SKM-1 (cell line): ENCODE data around the gene ARRDC5.
A peak's percentile ranks its signal among the peaks of the same experiment; 100 is the strongest.
"Not testable (repeated sequence)": the region's sequence is repeated elsewhere in the genome, so short reads cannot be mapped to it uniquely, and the experiment has no call there.

Experiments used
- DNase-seq: peaks from one replicate; lab custom pipeline; 2025; ENCODE audit not compliant: unreplicated experiment; lab: John Stamatoyannopoulos, UW

ARRDC5 gene

DNA sequence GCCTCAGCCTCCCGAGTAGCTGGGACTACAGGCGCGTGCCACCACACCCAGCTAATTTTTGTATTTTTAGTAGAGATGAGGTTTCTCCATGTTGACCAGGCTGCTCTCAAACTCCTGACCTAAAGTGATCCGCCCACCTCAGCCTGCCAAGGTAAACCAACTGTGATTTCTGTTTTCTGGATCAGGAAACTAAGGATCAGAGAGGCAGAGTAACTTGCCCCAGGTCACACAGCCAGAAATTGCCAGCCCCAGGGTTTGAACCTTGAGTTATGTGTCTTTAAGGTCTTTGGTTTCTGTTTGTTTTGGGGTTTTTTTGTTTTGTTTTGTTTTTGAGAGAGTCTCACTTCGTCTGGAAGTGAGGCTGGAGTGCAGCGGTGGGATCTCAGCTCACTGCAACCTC is 31.0 kb downstream of the ARRDC5 start:
- DNase-seq = no peak

DNA sequence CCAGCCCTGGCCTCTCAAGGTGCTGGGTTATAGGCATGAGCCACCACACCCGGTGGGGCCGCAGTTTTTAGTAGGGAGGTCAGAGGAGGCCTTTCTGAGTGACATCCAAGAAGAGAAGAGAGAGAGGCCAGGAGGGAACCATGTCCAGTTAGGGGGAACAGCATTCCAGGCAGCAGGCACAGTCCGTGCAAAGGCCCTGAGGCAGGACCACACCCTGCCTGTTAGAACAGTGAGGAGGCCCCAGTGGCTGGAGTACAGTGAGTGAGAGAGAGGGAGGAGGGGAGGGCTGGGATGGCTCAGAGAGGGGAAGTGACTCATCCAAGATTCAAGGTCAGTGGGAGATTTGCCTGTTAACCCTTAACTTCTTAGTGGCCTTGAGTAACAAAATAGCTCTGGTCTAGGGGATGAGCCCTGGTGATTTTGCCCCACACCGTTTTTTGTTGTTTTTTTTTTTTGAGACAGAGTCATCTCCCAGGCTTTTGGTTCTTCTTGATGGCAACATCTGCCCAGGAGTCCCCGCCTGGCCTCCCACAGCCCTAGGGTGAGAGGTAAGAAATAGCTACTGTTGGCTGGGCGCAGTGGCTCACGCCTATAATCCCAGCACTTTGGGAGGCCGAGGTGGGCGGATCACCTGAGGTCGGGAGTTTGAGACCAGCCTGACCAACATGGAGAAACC is 32.5 kb downstream of the ARRDC5 start:
- peak; percentile 98 for DNase-seq

DNA sequence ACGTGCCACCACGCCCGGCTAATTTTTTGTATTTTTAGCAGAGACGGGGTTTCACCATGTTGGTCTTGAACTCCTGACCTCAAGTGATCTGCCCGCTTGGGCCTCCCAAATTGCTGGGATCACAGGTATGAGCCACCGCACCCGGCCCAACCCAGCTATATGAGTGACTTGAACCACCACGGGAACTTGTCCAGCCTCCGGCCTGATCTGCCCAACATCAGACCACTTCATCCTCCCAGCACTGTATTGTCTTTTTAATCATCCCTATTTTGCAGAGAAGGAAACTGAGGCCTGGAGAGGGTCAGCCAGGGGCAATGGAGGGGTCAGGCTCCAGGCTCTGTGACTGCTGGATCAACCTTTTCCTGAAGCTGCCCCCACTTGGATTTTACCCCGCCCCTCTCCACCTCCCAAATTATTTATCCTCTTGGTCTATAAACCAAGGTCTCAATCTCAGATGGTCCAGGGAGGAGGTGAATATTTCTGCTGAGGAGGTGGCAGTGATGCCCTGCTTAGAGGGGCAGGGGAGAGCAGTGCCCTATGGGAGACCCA is 34.3 kb downstream of the ARRDC5 start:
- DNase-seq = no peak

DNA sequence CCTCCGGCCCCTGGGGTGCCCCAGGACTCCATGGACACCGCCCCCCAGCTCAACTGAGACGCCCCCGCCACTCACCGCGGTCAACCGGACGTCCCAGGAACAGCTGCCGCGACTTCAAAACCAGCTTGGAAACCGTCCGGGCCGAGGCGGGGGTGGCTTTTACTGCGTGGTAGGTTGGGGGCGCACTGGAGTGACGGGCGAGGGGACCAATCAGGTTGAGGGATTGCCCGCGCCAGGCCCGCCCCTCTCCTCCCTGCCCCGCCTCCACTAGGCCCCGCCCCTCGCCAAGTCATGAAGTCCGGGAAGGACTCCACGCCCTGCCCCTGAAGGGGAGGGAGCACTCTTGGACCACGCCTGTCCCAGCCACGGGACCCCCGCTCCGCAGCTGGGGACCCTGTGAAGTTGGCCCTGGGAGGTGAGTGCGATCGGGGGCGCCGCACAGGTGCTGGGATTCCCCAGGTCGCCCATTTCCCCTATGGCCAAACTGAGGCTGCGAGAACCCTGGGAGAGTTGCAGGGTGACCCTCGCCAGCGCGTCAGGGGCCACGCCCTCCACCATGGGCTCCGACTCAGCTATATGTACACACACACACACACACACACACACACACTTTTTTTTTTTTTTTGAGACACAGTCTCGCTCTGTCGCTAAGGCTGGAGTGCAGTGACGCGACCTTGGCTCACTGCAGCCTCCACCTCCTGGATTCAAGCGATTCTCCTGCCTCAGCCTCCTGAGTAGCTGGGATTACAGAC is 35.0 kb downstream of the ARRDC5 start, which contains the start of gene PLIN3:
Gene PLIN3 (minus strand): TSS at position 134 of the 752 bp plus-strand sequence. CDS start 6,273 bp downstream, outside the sequence.
- peak; percentile 85 for DNase-seq

DNA sequence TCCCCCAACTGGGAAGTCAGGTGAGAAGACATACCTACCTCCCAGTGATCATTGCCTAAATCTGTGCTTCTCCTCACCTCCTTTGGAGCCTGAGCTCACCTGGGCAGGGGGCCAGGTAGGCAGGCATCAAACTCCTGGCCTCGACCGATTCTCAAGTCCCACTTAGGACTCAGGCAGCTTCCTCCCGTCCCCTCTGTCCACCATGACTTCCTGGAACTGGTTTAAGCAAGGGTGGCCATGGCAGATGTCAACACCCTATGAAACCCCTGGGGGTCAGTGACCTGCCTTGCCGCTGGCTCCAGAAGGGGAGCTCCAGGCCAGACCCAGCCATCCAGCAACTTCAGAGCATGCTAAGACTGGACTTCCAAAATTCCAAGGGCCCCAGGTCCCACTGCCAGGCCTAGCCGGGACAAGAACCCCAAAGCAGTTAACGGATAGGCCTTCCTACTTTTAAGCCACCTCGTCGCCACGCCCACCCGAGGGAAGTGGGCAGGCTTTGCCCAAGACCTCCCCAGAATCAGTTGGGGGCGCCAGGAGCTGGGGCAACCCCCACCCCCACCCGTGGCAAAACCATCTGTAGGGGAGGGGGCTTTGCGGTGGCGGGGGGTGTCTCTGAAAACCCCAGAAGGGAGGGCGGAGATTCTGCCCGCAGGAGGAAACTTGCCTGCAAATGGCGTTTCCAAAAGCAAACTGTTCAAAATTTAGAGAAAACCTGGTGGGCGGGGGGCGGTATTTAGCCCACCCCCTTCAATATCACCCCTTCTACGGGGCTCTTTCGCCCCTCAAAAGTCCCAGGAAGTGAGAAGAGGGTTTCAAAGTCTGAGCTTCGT is 35.9 kb downstream of the ARRDC5 start:
- no peak for DNase-seq

DNA sequence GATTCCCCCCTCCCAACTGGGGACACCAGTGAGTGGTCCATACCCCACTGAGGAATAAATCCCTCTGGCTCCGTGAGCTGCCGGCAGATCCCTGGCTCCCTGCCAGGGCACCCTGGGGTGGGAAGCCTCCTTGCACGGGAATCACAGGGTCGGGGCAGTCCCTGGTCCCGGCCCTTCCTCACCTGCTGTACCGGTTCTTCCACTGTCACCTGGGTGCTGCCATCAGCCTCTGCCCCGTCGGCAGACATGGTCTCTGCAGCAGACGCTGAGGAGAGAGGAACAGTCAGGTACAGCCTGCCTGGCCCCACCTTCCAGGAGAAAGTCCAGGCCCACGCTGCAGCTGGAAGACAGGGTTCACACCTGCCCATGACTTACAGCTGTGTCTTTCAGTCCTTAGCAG is 41.5 kb downstream of the ARRDC5 start:
- no peak for DNase-seq

DNA sequence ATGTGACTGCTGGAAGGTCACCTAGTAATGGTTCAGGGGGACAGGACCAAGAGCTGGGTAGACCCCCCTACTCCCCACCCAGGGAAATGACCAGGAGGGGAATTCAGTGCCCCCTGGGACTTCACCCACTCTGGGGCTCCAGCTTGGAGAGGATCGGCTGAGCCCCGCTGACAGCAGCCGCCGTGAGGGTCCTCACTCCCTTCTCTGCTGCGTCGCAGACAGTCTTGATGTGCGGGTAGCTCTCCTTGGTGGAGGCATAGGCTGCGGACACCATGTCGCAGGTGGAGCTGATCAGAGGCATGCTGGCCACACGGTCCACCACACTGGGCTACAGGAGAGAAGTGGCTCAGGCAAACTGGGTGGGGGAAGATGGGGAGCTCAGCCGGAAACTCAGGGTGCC is 43.0 kb downstream of the ARRDC5 start:
- no peak for DNase-seq

DNA sequence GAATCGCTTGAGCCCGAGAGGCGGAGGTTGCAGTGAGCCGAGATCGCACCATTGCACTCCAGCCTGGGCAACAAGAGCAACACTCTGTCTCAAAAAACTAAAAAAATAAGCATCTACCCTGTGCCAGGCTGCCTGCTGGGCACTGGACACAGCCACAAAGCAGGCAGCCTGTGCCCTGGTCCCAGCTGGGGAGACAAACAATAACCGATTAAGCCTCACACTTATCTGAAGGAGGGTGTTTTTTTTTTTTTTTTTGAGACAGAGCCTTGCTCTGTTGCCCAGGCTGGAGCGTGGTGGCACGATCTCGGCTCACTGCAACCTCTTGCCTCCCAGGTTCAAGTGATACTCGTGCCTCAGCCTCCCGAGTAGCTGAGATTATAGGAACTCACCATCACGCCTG is 46.2 kb downstream of the ARRDC5 start:
- DNase-seq = not testable (repeated sequence)

DNA sequence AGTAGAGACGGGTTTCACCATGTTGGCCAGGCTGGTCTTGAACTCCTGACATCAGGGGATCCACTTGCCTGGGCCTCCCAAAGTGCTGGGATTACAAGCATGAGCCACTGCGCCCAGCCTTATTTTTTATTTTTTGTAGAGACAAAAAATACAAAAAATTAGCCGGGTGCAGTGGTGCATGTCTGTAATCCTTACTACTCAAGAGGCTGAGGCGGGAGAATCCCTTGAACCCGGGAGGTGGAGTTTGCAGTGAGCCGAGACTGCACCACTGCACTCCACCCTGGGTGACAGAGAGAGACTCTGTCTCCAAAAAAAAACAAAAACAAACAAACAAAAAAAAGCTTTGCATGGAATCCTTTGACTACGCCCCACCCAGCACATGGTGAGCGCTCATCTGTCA is 49.2 kb downstream of the ARRDC5 start:
- DNase-seq = not testable (repeated sequence)

DNA sequence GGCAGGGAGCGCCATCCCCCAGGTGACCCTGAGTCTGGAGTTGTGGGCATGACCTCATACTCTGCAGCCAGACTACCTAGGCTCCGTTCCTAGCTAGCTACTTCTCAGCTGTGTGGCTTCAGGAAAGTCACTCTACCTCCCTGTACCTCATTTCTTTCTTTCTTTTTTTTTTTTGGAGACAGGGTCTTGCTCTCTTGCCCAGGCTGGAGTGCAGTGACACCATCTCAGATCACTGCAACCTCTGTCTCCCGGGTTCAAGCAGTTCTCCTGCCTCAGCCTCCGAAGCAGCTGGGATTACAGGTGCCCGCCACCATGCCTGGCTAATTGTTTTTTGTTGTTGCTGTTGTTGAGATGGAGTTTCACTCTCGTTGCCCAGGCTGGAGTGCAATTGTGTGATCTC is 50.2 kb downstream of the ARRDC5 start:
- no peak for DNase-seq

DNA sequence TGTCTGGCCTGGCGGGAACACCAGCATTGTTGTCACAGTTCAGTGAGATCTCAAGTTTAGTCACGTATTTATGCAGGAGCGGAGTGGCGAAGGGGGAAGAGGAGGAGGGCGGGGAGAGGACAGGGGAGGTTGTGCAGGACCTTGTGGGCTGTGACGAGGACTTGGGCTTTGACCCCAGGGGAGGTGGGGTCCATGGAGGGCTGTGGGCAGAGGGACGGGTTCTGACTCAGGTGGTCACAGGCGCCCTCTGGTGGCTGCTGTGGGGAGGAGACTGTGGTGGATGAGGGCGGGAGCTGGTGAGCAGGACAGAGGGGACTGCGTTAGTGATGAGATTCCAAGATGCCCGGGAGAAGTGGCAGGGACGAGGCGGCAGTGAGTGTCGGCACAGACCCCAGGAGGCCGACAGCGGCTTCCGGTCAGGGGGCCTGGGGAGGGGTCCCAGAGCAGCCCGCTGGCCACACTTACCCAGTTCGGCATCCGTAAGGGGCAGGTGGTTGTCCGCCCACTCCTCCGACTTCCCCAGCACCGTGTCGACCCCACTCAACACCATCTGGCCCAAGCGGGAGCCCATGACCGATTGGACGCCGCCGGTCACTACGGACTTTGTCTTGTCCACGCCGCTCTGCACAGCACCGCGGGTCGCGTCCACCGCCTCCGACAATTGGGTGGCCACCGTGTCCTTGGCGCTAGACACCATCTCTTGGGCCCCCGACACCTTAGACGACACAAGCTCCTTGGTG is 51.0 kb downstream of the ARRDC5 start:
- peak; percentile 35 for DNase-seq

DNA sequence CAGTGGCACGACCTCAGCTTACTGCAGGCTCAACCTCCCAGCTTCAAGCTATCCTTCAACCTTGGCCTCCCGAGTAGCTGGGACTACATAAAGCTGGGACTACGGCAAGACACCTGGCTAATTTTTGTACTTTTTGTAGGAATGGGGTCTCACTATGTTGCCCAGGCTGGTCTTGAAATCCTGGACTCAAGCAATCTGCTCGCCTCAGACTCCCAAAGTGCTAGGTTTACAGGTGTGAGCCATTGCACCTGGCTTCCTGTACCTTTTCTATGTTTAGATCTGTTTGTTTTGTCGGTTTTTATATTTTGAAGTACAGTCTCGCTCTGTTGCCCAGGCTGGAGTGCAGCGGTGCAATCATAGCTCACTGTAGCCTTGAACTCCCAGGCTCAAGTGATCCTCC is 53.7 kb downstream of the ARRDC5 start:
- DNase-seq = no peak

DNA sequence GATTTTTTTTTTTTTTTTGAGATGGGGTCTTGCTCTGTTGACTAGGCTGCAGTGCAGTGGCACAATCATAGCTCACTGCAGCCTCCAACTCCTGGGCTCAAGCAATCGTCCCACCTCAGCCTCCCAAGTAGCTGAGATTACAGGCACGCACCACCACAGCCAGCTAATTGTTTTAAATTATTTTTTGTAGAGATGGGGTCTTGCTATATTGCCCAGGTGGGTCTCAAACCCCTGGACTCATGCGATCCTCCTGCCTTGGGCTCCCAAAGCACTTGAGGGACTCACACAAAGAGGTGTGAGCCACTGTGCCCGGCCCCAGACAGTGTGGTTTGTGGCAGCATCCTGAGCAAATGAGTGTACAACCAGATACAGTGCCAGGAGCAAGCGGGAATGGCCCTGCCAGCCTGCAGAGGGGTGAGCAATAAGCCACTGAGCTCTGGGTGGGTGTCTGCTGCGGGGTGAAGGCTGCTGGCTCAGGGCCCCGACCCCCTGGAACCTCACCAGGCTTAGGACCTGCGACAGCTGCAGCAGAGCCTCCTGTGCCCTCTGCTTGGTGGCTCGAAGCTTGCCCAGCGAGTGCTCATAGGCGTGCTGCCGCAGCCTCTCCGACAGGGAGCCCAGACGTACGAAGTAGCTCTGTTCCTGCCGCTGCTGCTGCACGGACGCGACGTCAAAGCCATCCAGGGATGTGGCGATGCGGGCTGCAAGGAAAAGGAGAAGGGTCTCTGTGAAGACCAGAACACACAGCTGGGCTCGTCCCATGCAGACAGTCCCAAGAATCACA is 55.3 kb downstream of the ARRDC5 start:
- no peak for DNase-seq

DNA sequence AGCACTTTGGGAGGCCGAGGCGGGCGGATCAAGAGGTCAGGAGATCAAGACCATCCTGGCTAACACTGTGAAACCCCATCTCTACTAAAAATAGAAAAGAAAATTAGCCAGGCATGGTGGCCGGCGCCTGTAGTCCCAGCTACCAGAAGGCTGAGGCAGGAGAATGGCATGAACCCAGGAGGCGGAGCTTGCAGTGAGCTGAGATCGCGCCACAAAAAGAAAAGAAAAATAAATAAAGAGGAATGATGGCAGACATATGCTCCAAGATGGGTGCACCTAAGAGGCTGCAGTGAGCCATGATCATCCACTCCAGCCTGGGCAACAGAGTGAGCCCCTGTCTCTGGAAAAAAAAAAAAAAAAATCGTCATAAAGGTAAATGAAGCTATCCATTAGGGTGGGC is 56.7 kb downstream of the ARRDC5 start:
- not testable (repeated sequence) for DNase-seq

DNA sequence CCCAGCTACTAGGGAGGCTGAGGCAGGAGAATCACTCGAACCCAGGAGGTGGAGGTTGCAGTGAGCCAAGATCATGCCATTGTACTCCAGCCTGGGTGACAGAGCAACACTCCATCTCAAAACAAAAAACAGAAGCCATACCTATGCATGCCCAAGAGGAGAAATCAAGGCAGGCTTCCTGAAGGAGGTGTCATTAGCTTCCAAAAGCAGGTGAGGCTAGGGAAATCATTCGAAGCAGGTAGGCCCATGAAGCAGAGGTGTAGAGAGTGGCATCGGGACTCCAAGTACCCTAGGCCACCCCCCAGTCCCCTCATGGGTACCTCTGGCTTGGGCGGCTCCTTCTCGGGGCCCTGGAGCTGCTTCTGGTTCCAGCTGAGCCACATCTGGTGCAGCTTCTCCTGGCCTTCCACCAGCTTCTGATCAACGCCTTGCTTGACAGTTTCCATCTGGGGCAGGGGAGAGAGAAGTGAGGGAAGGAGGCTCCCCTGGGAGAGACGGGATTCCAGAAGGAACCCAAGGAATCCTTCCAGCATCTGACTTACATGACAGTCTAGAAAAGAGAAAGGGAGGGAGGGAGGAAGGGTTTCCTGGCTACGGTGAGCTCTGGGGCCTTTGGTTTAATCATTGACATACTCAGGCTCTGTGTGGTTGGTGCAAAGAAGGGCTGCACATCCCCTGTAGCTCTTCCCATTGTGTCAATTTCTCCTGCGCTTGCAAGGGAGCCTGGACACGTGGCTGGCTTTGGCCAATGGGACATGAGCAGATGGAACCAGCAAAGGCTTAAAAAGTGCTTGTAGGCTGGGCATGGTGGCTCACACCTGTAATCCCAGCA is 58.1 kb downstream of the ARRDC5 start:
- no peak for DNase-seq

DNA sequence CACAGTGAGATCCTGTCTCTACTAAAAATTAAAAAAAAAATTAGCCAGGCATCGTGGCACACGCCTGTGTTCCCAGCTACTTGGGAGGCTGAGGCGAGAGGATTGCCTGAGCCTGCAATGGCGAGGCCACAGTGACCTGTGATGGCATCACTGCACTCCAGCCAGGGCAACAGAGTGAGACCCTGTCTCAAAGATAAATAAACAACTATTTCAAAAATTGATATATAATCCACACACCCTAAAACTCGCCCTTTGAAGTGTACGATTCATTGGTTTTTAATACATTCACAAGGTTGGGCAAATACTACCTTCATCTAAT is 59.1 kb downstream of the ARRDC5 start:
- no peak for DNase-seq
